HepG2 (cell line): ENCODE data around the gene ARHGAP12. TPM values are rescaled to one million over a fixed set of nuclear protein-coding genes. Genes with fewer than 3 reads are reported as not detected.

Experiments used
- KMT2B ChIP-seq: IDR thresholded peaks from 2 replicates; pipeline ENCODE4 v1.6.1; 2016; ENCODE audit warnings: missing genetic modification reagents, missing compliant biosample characterization
- ZNF101 ChIP-seq: sonication (generic); formaldehyde crosslinking; IDR thresholded peaks from 2 replicates; pipeline ENCODE4 v1.4.0; 2020; ENCODE audit warnings: mild to moderate bottlenecking, low read depth, missing genetic modification reagents, borderline replicate concordance
- ZNF782 ChIP-seq: sonication (generic); formaldehyde crosslinking; IDR thresholded peaks from 2 replicates; pipeline ENCODE4 v1.4.0; 2020; ENCODE audit warnings: missing genetic modification reagents, mild to moderate bottlenecking, borderline replicate concordance
- polyA plus RNA-seq, 8 experiments: library from polyadenylated mRNA; depleted of rRNA in 3 of 8; stranded (reverse) in 7 of 8; unstranded in 1 of 8; fragments of >200 nt; fragmentation: Illumina TruSeq in 4 of 8; extraction: Trizol in 4 of 8; gene quantifications; 2 replicates each; pipeline versions ENCODE4 v1.2.1 to v1.2.3, GENCODE V29; 2011 to 2016; ENCODE audit warnings: low read depth in 4 of 8, missing spikeins in 1 of 8, mixed read lengths in 1 of 8; ENCODE audit not compliant: insufficient read depth in 1 of 8
- total RNA-seq, 5 experiments: library from RNA; depleted of rRNA; stranded (reverse); fragments of >200 nt; fragmentation: Illumina TruSeq; extraction: Trizol; gene quantifications; 2 replicates each; pipeline ENCODE4 v1.2.3, GENCODE V29; 2016; ENCODE audit warnings: low read depth in 1 of 5
- TF ChIP-seq, protein P1 (sequence below), 2 experiments: fragments of 450-650 bp in 1 of 2; sonication (generic) in 1 of 2; formaldehyde crosslinking in 1 of 2; IDR thresholded peaks; 2 replicates each; pipeline versions ENCODE4 v1.6.1 to v1.8.0; 2016 to 2022; ENCODE audit warnings: antibody characterized with exemption in 1 of 2, mild to moderate bottlenecking in 1 of 2, missing genetic modification reagents in 1 of 2
- TF ChIP-seq, protein P2 (sequence below): sonication (generic); formaldehyde crosslinking; IDR thresholded peaks from 2 replicates; pipeline ENCODE4 v1.8.1; 2023; ENCODE audit warnings: missing genetic modification reagents, inconsistent platforms, borderline replicate concordance
- TF ChIP-seq, protein P3 (sequence below): sonication (generic); formaldehyde crosslinking; IDR thresholded peaks from 2 replicates; pipeline ENCODE4 v1.4.0; 2020; ENCODE audit warnings: mild to moderate bottlenecking, low read depth, missing genetic modification reagents
- TF ChIP-seq, protein P4 (sequence below): sonication (generic); formaldehyde crosslinking; IDR thresholded peaks from 2 replicates; pipeline ENCODE4 v1.4.0; 2020; ENCODE audit warnings: mild to moderate bottlenecking, missing genetic modification reagents

ARHGAP12 gene
- total and polyA plus RNA-seq, 2 of the 13 experiments (the other 11 are each of a cell fraction or from before 2014, with no cell fraction given), result 25.0 to 54.6 TPM

DNA sequence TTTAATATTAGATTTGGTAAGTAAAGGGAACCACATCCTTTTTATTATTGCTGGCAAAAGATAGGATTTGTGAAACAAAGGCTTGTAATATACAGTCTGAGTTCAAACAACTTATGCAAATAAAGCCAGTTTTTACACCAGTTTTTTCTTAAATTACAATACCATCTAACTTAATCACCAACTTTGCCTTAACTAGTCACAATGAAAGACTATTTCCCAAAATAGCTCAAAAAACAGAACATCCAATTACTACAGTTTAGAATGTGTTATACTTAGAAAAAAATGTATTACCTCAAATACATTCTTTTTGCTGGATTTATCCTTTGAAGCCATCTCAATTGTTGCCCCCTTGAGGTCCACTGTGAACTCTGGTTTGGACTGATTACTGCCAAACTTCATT lies 108.5 kb downstream of the ARHGAP12 start (continued):
- TF ChIP-seq, protein P1, sequence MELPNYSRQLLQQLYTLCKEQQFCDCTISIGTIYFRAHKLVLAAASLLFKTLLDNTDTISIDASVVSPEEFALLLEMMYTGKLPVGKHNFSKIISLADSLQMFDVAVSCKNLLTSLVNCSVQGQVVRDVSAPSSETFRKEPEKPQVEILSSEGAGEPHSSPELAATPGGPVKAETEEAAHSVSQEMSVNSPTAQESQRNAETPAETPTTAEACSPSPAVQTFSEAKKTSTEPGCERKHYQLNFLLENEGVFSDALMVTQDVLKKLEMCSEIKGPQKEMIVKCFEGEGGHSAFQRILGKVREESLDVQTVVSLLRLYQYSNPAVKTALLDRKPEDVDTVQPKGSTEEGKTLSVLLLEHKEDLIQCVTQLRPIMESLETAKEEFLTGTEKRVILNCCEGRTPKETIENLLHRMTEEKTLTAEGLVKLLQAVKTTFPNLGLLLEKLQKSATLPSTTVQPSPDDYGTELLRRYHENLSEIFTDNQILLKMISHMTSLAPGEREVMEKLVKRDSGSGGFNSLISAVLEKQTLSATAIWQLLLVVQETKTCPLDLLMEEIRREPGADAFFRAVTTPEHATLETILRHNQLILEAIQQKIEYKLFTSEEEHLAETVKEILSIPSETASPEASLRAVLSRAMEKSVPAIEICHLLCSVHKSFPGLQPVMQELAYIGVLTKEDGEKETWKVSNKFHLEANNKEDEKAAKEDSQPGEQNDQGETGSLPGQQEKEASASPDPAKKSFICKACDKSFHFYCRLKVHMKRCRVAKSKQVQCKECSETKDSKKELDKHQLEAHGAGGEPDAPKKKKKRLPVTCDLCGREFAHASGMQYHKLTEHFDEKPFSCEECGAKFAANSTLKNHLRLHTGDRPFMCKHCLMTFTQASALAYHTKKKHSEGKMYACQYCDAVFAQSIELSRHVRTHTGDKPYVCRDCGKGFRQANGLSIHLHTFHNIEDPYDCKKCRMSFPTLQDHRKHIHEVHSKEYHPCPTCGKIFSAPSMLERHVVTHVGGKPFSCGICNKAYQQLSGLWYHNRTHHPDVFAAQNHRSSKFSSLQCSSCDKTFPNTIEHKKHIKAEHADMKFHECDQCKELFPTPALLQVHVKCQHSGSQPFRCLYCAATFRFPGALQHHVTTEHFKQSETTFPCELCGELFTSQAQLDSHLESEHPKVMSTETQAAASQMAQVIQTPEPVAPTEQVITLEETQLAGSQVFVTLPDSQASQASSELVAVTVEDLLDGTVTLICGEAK (IDR thresholded peaks at IDR 0.05), result no peak
- TF ChIP-seq, protein P1 (CRISPR knock-in tag; IDR thresholded peaks at IDR 0.05), result no peak
- TF ChIP-seq, protein P2, sequence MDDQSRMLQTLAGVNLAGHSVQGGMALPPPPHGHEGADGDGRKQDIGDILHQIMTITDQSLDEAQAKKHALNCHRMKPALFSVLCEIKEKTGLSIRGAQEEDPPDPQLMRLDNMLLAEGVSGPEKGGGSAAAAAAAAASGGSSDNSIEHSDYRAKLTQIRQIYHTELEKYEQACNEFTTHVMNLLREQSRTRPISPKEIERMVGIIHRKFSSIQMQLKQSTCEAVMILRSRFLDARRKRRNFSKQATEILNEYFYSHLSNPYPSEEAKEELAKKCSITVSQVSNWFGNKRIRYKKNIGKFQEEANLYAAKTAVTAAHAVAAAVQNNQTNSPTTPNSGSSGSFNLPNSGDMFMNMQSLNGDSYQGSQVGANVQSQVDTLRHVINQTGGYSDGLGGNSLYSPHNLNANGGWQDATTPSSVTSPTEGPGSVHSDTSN (CRISPR knock-in tag), result no peak
- TF ChIP-seq, protein P3, sequence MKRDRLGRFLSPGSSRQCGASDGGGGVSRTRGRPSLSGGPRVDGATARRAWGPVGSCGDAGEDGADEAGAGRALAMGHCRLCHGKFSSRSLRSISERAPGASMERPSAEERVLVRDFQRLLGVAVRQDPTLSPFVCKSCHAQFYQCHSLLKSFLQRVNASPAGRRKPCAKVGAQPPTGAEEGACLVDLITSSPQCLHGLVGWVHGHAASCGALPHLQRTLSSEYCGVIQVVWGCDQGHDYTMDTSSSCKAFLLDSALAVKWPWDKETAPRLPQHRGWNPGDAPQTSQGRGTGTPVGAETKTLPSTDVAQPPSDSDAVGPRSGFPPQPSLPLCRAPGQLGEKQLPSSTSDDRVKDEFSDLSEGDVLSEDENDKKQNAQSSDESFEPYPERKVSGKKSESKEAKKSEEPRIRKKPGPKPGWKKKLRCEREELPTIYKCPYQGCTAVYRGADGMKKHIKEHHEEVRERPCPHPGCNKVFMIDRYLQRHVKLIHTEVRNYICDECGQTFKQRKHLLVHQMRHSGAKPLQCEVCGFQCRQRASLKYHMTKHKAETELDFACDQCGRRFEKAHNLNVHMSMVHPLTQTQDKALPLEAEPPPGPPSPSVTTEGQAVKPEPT (CRISPR knock-in tag), result no peak
- TF ChIP-seq KMT2B (CRISPR knock-in tag), result no peak
- TF ChIP-seq, protein P4, sequence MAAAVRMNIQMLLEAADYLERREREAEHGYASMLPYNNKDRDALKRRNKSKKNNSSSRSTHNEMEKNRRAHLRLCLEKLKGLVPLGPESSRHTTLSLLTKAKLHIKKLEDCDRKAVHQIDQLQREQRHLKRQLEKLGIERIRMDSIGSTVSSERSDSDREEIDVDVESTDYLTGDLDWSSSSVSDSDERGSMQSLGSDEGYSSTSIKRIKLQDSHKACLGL, result no peak
- TF ChIP-seq ZNF101 (CRISPR knock-in tag), result no peak
- no peak for TF ChIP-seq ZNF782
